NCI-H446 treated with DMSO at 0.1 percent for 48 hours (cell line): Measurements from ENCODE around the gene UBQLN4.
"Not testable (repeated sequence)": the region's sequence is repeated elsewhere in the genome, so short reads cannot be mapped to it uniquely, and the experiment has no call there.

ENCODE experiments used
- DNase-seq: peaks from one replicate; lab custom pipeline; 2025; lab: John Stamatoyannopoulos, UW

Gene UBQLN4

DNA sequence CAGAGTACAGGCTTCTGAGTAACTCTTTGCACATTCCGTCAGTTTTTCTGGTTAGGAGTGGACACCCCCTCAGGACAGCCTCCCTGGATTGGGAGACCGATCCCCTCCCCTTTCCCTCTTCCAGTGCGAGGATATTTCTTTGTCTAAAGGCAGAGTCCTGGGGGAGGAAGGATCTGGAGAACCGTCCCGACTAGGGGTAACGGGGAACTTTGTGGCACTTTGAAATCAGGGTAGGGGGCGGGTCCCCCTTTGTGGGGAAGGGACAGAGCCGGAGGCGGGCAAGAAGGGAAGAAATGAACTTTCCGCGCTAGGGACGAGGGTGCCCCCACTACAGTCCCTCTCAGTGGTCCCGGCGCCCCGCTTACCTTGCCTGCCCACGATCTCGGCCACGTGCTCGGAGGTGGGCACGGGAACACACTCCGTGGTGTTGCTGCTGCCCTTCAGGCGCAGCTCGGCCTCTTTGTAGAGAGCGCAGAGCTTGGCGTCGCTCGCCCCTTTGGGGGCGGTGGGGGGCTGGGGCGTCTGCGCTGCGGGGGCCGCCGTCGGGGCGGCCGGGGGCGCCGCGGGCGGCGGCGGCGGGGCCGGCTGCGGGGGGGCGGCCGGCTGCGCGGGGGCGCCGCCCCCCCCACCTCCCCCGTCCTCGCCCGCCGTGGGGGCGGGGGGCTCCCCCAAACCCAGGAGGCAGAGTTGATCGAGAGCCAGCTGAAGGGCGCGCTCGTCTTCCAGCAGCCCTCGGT is 27.8 kb upstream of the UBQLN4 start:
- no peak for DNase-seq

DNA sequence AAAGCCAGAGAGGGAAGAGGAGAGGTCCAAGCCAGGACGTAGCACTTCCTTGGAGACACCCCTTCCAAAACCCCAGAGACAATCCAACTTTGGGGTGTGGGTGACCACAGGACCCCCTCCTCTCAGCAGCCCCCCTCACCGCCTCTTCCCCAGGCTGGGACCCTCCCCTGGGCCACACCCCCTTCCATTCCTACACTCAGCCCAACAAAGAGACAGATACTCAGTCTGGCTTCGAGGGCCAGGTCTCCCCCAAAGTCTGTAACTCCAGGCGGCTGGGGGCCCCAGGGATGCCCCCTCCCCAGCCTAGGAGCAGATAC is 27.2 kb upstream of the UBQLN4 start:
- no peak for DNase-seq

DNA sequence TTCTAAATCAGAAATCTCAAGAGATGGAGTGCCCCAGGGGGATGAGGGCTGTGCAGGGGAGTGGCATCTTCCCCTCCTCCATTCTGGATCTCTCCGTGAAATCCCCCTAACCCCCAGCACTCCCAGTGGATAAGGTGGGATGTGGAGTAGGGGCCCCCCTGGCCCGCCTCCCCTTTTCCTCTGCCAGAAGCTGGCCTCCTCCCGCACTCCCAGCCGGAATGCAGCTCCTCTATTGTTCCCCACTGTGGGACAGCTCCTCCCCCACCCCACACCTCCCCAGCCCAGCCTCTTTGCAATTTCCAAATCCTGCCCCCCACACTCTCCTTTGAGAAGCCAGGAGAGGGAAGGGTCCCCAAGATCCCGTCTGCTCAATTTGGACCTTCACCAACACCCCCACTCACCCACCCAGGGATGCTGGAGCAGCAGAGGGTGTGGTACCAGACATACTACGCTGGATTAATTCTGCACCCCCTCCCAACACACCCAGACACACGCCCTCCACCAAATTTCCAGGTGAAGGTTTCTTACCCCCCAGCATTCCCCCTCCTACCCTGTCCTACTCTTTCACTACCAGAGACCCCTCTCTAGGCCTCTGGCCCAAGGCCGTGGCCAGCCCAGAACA is 26.8 kb upstream of the UBQLN4 start:
- no peak for DNase-seq

DNA sequence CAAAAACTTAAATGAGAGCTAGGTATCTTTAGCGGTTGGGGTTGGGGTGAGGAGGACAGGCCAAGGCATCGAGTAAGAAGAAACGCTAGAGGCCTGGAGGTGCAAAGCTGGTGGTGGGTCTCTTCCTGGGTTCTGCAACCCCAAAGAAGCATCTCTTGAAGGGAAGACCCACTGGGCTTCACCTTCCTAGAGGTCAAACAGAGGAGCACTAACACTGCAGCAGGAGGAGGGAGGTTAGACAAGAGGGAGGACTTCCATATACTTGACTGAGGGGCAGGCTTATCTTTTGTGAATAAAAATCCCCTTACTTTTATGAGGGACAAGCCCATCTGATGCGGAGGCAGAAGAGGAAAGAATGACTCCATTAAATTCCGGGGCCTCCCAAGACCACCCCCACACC is 26.2 kb upstream of the UBQLN4 start:
- no peak for DNase-seq

DNA sequence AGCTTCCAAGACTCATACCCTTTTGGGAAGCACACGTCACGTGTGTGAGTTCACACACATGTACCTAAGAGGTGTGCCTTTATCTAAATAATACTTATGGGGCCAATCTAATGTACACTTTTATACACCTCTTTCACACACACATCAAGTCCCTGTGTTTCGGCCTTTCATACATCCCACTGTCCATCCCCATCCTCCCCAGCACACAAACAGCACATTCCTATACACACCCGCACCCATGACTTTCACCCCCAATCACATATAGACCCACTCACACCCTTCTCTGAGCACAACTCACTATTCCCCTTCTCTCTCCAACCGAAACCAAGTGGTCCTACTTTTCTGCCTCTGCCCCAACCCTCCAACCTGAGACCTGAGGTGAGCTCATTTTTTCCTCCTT is 25.1 kb upstream of the UBQLN4 start:
- DNase-seq = no peak

DNA sequence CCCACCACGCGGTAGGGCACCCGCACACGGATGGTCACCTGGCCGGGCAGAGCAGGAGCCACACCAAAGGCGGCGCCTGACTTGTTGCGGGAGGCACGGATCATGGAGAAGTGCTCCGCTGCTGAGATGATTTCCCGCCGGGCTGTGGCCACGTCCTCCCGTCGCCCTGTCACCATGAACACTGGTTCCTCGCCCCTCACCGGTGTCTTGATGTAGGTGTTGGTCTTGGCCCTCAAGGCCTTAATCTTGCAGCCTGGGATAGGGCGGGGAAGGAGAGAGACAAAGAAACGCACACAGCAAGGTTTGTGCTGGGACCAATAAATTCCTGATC is 23.8 kb upstream of the UBQLN4 start:
- no peak for DNase-seq

DNA sequence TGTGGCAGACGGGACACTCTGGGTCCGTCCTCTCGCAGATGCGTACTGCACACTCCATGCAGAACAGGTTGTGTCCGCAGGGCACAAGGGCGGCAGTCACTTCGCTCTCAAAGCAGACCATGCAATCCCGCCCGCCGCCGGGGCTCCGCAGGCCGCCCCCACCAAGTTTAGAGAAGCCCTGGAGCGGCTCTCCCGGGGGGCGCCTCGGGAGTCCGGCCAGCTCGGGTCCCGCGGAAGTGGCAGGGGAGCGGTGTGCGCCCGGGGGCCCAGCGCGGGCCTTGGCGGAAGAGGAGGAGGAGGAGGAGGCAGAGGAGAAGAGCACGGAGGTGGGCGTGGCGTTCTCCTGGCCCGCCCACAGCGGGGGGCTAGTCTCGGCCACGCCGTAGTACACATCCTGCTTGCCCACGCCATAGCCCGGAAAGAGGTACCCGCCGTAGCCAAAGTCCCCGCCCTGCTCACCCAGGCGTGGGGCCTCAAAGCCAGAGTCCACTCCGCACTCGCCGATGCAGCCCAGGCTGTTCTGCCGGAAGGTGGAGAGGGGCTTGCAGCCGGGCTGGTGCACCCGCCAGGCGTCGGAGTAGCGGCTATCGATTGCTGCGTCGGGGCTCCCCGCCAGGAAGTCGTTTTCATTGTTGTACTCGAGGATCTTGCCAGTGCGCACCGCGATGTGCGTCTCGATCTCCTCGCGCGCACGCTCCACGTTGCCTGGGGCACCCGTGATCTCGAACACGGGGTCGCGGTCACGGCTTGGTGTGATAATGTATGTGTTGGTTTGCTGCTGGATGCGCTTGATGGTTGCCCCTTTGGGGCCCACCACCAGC is 23.2 kb upstream of the UBQLN4 start:
- no peak for DNase-seq

DNA sequence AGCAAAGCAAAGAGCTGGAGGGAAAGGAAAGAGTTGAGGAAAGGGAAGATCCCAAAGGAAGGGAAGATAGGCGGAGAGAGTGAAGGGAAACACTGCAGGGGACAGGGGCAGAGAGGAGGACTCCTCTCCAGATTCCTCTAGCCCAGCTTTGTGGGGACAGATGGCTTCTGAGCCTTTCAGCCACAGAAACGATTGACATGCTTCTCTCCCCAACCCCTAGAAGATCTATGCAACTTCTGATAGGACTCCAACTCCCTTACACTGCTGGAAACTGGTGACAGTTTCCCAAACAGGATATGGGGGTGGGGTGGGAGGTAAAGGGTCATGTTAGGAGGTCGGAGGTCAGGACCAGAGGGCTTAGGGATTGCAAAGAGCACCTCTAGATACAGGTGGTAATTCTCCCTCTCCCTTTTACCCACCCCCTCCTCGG is 22.2 kb upstream of the UBQLN4 start:
- DNase-seq = no peak

DNA sequence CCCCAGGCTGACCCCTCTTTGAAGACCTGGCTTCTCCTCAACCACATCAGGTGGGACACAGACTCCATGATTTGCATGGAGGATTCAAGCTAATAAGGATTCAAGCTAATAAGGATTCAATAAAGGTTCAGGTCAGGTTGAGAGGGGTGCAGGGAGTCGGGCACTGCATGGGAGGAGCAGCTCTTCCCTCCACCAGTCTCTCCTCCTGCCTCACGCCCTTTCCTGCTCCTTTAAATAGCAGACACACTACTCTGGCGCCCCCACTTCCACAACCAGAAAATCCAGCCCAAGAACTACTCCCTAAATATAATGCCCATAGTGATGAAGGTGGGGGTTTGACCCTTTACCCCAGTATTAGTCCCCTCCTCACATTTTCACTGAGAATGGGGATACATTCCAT is 21.6 kb upstream of the UBQLN4 start:
- DNase-seq = no peak

DNA sequence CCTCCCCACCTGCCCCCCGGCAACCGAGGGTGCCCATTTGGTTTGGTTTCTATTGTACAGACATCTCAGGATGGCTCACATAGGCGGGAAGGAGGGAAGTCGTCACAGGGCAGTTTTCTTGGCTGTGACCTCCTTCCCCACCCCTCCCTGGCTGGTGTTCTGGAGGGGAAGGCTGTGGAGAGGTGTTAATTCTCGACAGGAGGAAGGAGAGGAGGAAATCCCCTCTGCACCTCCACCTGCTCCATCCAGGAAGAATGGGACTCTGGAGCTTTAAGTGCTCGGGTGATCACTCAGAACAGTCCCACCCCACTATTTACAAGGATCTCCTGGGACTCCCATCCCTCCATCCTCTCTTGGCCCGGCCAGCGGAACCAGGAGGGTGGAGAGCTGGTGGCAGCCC is 21.1 kb upstream of the UBQLN4 start:
- DNase-seq = no peak

DNA sequence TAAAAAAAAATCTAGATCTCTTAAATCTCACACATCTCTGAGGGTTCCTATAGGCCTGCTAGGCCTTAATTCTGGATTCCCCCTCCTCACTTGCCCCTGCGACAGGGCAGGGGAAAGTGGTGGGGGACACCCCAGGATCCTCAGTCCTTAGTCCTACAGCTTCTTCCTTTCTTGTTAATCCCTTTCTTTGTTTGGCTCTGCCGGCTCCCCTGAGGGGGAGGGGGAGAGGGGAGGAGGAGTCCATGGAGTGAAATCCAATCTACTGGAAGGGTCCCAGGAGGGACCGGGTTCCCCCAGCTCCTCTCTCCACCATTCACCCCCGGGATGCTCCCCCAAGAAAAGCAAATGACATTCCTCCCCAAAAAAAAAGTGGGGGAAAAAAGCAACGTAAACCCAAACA is 20.1 kb upstream of the UBQLN4 start:
- no peak for DNase-seq

DNA sequence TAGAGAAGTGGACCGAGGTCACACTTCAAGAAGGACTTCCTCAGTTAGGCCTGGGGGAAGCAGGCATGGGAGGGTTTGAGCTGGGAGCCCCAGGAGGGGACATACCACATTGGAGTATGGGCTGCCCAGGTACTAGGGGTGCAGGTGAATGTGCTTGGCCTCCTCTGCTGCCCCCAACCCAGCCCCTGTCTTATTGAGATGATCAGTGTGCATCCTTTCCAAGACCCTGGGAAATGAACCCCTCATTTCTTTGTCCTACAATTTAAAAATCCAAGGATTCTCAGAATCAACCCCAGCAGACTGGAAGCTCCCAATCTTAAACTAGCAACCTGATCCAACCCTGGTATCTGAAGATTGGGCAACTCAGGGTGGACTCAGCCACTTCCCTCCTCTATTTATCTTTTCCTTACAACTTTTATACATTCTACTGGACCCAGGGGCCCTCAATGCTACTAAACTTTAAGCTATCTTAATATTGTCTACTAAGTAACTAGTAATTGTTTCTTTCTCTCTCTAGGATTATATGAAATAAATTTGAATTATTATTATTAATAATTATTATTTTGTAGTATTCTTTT is 19.6 kb upstream of the UBQLN4 start:
- DNase-seq = no peak

DNA sequence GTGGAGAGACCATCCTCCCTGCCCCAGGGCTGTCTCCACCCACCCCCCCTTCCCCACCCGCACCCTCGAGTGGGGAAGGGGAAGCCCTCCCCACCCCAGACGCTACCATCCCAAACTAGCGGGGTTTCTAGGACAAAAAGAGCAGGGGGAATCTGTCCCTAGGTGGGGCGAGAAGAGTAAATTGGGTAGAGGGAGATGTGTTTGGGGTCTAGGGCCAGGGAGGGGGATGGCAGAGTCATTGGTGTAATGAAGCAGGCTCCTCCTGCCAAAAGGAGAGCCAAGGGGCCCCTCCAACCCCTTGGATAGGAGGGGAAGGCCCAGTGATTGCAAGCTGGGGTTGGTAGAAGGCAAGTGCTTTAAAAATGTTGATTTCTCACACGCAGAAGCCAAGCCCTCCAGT is 18.7 kb upstream of the UBQLN4 start:
- no peak for DNase-seq

DNA sequence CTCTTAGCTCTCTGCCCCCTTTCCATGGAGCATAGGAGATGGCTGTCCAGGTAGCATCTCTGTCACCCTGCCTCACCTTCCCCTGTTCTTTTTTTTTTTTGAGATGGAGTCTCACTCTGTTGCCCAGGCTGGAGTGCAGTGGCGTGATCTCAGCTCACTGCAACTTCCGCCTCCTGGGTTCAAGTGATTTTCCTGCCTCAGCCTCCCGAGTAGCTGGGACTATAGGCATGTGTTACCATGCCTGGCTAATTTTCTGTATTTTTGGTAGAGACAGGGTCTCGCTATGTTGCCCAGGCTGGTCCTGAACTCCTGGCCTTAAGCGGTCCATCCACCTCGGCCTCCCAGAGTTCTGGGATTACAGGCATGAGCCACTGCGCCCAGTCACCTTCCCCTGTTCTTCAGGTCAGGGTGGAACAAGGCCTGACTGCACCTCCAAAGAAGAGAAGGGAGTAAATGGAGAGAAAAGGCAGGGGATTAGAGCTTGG is 17.8 kb upstream of the UBQLN4 start:
- DNase-seq = not testable (repeated sequence)

DNA sequence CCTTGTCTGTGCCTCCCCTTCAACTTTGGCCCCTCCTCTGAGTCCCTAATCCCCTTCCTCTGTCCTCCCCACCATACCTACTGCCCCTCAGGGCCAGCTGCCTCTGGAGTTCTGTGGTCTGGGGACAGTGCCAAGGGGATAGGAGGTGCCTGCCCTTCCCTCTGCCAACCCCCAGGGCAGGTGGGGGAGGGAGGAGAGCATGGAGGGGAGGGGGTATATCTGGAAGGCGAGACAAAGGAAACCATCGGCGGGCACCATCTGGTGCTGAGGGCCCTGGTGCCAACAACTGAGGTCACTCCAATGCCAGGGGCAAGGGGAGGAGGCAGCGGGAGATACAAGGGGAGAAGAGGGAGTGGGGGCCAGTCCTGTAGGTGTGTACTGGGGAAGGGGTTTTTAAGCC is 16.9 kb upstream of the UBQLN4 start:
- peak; percentile 87 for DNase-seq

DNA sequence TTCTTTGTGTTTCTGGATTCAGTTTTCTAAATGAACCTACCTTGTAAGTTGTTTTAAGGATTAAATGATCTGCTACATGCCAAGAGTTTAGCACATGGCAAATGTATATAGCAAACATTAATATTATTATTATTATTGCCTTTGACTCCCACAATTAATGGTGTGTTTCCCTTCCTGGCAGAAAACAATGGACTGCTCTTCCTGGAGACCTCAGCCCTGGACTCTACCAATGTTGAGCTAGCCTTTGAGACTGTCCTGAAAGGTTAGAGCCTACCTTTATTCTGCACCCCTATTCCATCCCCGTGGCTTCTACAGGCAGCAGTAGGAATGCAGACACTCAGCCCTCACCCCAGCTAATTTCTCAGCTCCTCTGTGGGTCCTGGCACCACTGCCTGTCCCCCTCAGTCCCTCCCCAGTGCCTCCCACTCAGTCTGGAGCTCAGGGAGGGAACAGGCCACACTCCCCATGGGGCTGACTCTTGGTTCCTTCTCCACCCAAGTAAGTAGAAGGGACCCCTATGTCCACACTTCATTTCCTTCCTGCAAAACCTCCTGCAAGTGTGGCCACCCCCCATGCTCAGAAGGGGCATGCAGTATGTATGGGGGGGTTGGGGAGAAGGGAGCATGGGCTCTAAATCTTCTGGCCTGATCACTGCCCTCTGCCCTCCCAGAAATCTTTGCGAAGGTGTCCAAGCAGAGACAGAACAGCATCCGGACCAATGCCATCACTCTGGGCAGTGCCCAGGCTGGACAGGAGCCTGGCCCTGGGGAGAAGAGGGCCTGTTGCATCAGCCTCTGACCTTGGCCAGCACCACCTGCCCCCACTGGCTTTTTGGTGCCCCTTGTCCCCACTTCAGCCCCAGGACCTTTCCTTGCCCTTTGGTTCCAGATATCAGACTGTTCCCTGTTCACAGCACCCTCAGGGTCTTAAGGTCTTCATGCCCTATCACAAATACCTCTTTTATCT is 16.2 kb upstream of the UBQLN4 start:
- no peak for DNase-seq

DNA sequence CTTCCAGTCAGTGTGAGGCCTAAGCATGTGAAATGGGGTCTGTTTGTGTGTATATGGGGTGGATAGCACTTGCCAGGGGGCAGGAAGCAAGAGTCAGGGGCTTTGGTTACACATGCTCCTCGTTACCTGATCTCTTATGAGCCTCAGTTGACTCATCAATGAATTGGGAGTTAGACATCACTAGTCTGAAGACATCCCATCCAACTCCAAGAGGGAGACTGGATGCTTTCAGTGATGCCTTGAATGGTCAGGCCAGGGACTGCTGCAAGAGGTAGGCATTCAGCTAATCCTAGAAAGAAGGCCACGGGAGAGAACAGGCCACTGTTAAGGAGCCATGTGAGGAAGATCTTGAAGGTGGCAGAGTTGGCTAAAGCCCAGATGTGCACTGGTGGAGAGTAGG is 13.7 kb upstream of the UBQLN4 start:
- DNase-seq = no peak

DNA sequence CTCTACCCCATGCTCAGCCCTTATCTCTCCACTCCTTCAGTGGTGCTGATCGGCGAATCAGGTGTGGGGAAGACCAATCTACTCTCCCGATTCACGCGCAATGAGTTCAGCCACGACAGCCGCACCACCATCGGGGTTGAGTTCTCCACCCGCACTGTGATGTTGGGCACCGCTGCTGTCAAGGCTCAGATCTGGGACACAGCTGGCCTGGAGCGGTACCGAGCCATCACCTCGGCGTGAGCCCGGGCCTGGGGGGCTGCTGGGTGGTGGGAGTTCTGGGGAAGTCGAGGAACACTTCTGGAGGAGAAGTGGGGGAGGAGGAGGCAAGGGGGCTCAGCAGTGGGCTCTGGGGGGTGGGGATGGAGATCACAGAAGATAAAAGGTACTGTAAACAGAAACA is 12.3 kb upstream of the UBQLN4 start:
- no peak for DNase-seq

DNA sequence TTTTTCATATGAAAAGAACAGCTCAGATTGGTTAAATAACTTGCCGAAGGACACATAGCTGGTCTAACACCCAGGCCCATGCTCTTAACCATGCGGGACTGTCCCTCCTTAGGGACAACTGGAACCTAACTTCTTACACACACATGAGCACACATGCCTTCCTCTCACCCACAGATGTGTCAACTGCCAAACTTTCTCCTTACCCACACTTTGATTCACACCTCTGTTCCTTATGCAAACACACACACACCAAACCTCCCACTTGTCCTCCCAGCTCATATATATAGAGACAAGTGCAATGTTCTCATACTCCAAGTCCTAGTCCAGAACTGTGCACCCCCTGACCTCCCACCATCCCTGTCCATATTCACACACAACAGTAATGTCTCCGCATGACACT is 11.6 kb upstream of the UBQLN4 start:
- DNase-seq = no peak

DNA sequence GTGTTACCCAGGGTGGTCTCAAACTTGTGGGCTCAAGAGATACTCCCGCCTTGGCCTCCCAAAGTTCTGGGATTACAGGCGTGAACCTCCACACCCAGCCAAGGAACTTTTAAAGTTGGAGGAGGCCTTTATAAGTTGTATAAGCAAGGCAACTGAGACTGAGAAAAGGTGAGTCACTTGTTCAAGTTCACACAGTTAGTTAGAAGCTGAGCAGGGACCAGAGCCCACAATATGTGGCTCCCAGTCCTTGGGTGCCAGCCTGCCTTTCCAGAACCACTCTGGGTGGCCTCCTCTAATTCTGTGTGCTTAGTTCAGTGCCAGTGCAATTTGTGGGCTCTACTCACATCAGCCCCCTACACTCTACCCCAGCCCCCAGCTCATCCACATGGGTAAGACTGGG is 11.0 kb upstream of the UBQLN4 start:
- no peak for DNase-seq

DNA sequence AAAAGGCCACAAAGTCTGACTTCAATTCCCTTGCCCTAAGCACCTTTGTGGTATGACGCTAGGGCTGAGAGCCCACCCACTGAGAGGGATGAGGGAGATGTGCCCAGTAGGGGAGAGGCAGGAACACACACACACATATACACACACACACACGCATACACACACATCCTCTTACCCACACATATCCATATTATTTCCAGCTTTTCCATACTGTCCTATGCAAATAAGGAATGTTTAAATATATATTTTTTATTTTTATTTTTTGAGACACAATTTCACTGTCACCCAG is 10.3 kb upstream of the UBQLN4 start:
- DNase-seq = no peak

DNA sequence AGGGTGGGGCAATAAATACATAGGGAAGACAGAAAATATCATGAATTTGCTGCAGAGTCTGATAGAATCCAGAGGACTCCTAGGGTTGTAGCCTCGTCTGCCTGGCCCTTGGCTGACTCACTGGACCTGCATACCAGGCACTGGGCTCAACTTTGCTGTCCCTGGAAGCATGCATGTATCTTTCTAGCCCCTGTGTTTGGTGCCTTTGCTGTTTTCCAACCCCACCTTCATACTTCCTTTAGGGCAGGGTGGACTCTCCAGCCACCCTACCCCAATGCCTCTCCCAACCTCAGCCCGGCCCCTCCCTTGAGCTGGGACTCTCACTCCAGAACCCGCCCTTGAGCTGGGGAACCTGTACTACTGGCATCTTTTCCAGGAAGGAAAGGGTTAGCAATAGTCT is 8.6 kb upstream of the UBQLN4 start:
- no peak for DNase-seq
